ENCODE results near the gene MEX3A. TPM values are rescaled to one million over a fixed set of nuclear protein-coding genes. Genes with fewer than 3 reads are reported as not detected.
A peak's percentile ranks its signal among the peaks of the same experiment; 100 is the strongest.
"Not testable (repeated sequence)": the region's sequence is repeated elsewhere in the genome, so short reads cannot be mapped to it uniquely, and the experiment has no call there.

MEX3A gene
- total RNA-seq, 1 donor from 2014 or later: 3.4 TPM

GRCh38 chr1:156119503-156120209, 37.4 kb upstream of the MEX3A start:
- DNase-seq (ENCODE audit: low read depth in 2 of 2): peak in 1 of 2 donors; percentile 80

GRCh38 chr1:156118177-156118868, 36.1 kb upstream of the MEX3A start:
- peak in 1 of 2 donors; percentile 42 for DNase-seq (ENCODE audit: low read depth in 2 of 2)

- DNase-seq (ENCODE audit: low read depth in 2 of 2): peak in 1 of 2 donors; percentile 20
These were observed 35.3 kb upstream of the MEX3A start for GRCh38 chr1:156117414-156118176.

GRCh38 chr1:156116731-156117130, 34.5 kb upstream of the MEX3A start:
- not testable (repeated sequence) for DNase-seq (ENCODE audit: low read depth in 2 of 2)

GRCh38 chr1:156115514-156116374, 33.5 kb upstream of the MEX3A start:
- peak; percentile 63 to 68 for DNase-seq (ENCODE audit: low read depth in 2 of 2)

GRCh38 chr1:156114919-156115513, 32.8 kb upstream of the MEX3A start:
- DNase-seq (ENCODE audit: low read depth in 2 of 2): peak; percentile 39 to 41

GRCh38 chr1:156114101-156114918, 32.0 kb upstream of the MEX3A start, which contains the start of gene LMNA:
Gene LMNA (plus strand): TSS chr1:156114711. CDS start chr1:156114919, 208 bp downstream.
- peak; percentile 94 for DNase-seq (ENCODE audit: low read depth in 2 of 2)

GRCh38 chr1:156113282-156113950, 31.2 kb upstream of the MEX3A start:
- DNase-seq (ENCODE audit: low read depth in 2 of 2): no peak

GRCh38 chr1:156112276-156113137, 30.2 kb upstream of the MEX3A start:
- no peak for DNase-seq (ENCODE audit: low read depth in 2 of 2)

- no peak for DNase-seq (ENCODE audit: low read depth in 2 of 2)
These were observed 29.2 kb upstream of the MEX3A start for GRCh38 chr1:156111355-156111962.

GRCh38 chr1:156110252-156110651, 28.0 kb upstream of the MEX3A start:
- no peak for DNase-seq (ENCODE audit: low read depth in 2 of 2)

- DNase-seq (ENCODE audit: low read depth in 2 of 2): no peak
These were observed 26.5 kb upstream of the MEX3A start for GRCh38 chr1:156108664-156109241.

- DNase-seq (ENCODE audit: low read depth in 2 of 2): no peak
These were observed 25.8 kb upstream of the MEX3A start for GRCh38 chr1:156108057-156108456.

- no peak for DNase-seq (ENCODE audit: low read depth in 2 of 2)
These were observed 24.6 kb upstream of the MEX3A start for GRCh38 chr1:156106624-156107488.

- peak; percentile 32 to 68 for DNase-seq (ENCODE audit: low read depth in 2 of 2)
These were observed 22.9 kb upstream of the MEX3A start for GRCh38 chr1:156104861-156105832.

Measured in lung microvascular endothelial cell (primary cell).